ENCODE results near the gene NUTM1.

GRCh38 chr15:34376856-34377255 lies 33.7 kb downstream of the NUTM1 start:
- TF ChIP-seq CTCF (conservative IDR thresholded peaks at IDR 0.05; ENCODE audit: low read length), result no peak
- TF ChIP-seq EZH2phosphoT487 (IDR thresholded peaks at IDR 0.05; ENCODE audit: borderline replicate concordance), result no peak
